Heart left ventricle (tissue), 13 donors: ENCODE data around the gene PUS3.

Experiments used
- CTCF ChIP-seq, 12 donors: fragments of 200-600 bp; sonication (generic) in 4 of 12; IDR thresholded peaks; one replicate each; pipeline versions ENCODE4 v1.5.0 to v1.8.0; 2018 to 2022; ENCODE audit warnings: antibody characterized with exemption in 12 of 12, mild to moderate bottlenecking in 5 of 12
- POLR2A ChIP-seq, 2 donors: fragments of 450-650 bp; IDR thresholded peaks; one replicate each; pipeline ENCODE4 v1.6.1; 2017; ENCODE audit warnings: antibody characterized with exemption in 2 of 2, mild to moderate bottlenecking in 2 of 2, moderate library complexity in 2 of 2
- donor health status: ischemic (EF 13 %, LVEDD 7.1; RV severe dilation, severe dysfunction).
- donor health status: DM: no; HTN: yes; CAD: no.
- donor health status: DM: no; HTN: no; CAD: no.
- donor health status: ischemic (EF 25% LVEDD 6.9; RV normal size, moderate dysfunction).
- donor health status: ischemic (EF 25% LVEDD 5.7; RV mildly dilated, moderate dysfunction).
- donor health status: ischemic (EF 35%, LVEDD 5.7; RV mildly dilated, moderate dysfunction).
- donor health status: nonischemic (EF 11% LVEDD 7.7; RV severe dilation, severe dysfunction).
- donor health status: DM: yes; HTN: yes; CAD: no.
- donor health status: PGD.
- donor health status: ischemic (EF 29% LVEDD 5.4; RV normal size, mild dysfunction).
- donor health status: nonischemic (EF 23%, LVEDD 6.1; RV moderate dilation, normal function).

GRCh38 chr11:125949271-125950177 lies 46.5 kb upstream of the PUS3 start:
- TF ChIP-seq CTCF (IDR thresholded peaks at IDR 0.05) (no peak), POLR2A (IDR thresholded peaks at IDR 0.05) (no peak)
